CD4-positive, alpha-beta T cell treated with Interleukin-1 beta for 1 hour (primary cell): ENCODE data around the gene CERS1.
A peak's percentile ranks its signal among the peaks of the same experiment; 100 is the strongest.
"Not testable (repeated sequence)": the region's sequence is repeated elsewhere in the genome, so short reads cannot be mapped to it uniquely, and the experiment has no call there.

Experiments
- DNase-seq, 2 donors: peaks; one replicate each; pipeline ENCODE4 v3.0.0-alpha.2; 2020 to 2022

The CERS1 gene

GRCh38 chr19:18917593-18917992 is 21.6 kb upstream of the CERS1 start:
- not testable (repeated sequence) for DNase-seq

- peak; percentile 31 to 42 for DNase-seq
Observed at GRCh38 chr19:18915639-18916038, 19.7 kb upstream of the CERS1 start.

- DNase-seq = no peak
Observed at GRCh38 chr19:18913466-18913865, 17.5 kb upstream of the CERS1 start.

GRCh38 chr19:18912933-18913332 is 17.0 kb upstream of the CERS1 start:
- DNase-seq = no peak

GRCh38 chr19:18910801-18911436 is 15.0 kb upstream of the CERS1 start:
- DNase-seq = no peak

- DNase-seq = no peak
Observed at GRCh38 chr19:18910010-18910409, 14.1 kb upstream of the CERS1 start.

- no peak for DNase-seq
Observed at GRCh38 chr19:18908917-18909619, 13.1 kb upstream of the CERS1 start.

GRCh38 chr19:18906605-18907519 is 10.9 kb upstream of the CERS1 start:
- no peak for DNase-seq

- DNase-seq = no peak
Observed at GRCh38 chr19:18905513-18906236, 9.7 kb upstream of the CERS1 start.

- DNase-seq = no peak
Observed at GRCh38 chr19:18905058-18905456, 9.1 kb upstream of the CERS1 start.

- DNase-seq = no peak
Observed at GRCh38 chr19:18904334-18905057, 8.5 kb upstream of the CERS1 start.

- DNase-seq = no peak
Observed at GRCh38 chr19:18903156-18904037, 7.4 kb upstream of the CERS1 start.

- DNase-seq = not testable (repeated sequence)
Observed at GRCh38 chr19:18902519-18902918, 6.6 kb upstream of the CERS1 start.

GRCh38 chr19:18901491-18901890 is 5.5 kb upstream of the CERS1 start:
- no peak for DNase-seq

GRCh38 chr19:18900700-18901481 is 4.9 kb upstream of the CERS1 start:
- no peak for DNase-seq

GRCh38 chr19:18899624-18900560 is 3.9 kb upstream of the CERS1 start:
- DNase-seq = no peak

- DNase-seq = no peak
Observed at GRCh38 chr19:18898607-18899408, 2.9 kb upstream of the CERS1 start.

GRCh38 chr19:18898081-18898606 is 2.2 kb upstream of the CERS1 start:
- DNase-seq = no peak
